HAP-1 (cell line): ENCODE results near the gene COG1.

Experiments used
- DNase-seq, 2 experiments: peaks; one replicate each; pipeline ENCODE4 v3.0.0-alpha.2; 2016 to 2020; ENCODE audit warnings: low spot score in 2 of 2
- H3K27me3 ChIP-seq: fragments of 250-450 bp; sonication (Bioruptor Pico); 2 replicates; pipeline ENCODE4 v1.5.1; 2020; ENCODE audit warnings: low read depth, mild to moderate bottlenecking, moderate library complexity
- H3K36me3 ChIP-seq: fragments of 250-450 bp; sonication (Bioruptor Pico); replicated peaks from 2 replicates; pipeline ENCODE4 v1.5.1; 2020; ENCODE audit warnings: mild to moderate bottlenecking
- H3K4me1 ChIP-seq: fragments of 250-450 bp; sonication (Bioruptor Pico); 2 replicates; pipeline ENCODE4 v1.5.1; 2020; ENCODE audit warnings: mild to moderate bottlenecking
- H3K4me3 ChIP-seq: fragments of 250-450 bp; sonication (Bioruptor Pico); 2 replicates; pipeline ENCODE4 v1.5.1; 2020; ENCODE audit warnings: mild to moderate bottlenecking, moderate library complexity
- H3K9me3 ChIP-seq: fragments of 250-450 bp; sonication (Bioruptor Pico); 2 replicates; pipeline ENCODE4 v1.5.1; 2020; ENCODE audit warnings: mild to moderate bottlenecking, moderate library complexity
- in situ Hi-C: fragments of 300-500 bp; cut with MboI; formaldehyde crosslinking; loops from 3 replicates; pipeline ENCODE4 v1.14.3; 2020; ENCODE audit warnings: low sequenced_read_pairs, inconsistent platforms, mixed read lengths

The COG1 gene

DNA sequence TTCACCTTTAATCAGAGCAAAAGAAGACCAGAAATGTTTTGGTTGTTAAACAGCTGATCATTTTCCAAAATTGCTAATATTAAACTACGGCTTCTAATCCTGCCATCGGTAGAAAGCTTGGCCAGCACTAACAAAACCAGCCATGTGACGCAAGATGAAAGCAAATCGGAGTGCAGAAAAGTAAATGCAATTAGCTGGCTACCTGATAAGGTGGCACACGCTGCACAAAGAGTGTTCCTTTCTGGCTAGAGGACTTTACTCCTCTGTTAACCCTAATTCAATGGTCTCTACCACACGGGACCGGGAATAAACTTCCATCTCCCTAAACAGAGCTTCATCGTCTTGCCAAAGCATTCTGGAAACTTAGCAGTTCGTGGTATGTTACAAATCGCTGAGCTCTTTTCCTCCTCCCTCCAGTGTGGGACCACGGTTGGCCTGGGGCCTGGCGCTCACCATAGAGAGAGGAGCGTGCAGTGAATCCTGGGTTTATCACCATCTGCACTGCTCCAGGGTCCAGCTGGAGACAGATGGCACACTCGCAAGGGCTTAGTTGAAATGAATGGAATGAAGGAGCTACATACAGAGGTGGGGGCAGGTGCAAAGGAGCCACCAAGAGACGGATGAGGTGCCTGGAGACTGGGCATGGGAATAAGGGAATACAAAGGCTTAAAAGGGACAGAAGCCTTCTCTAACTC lies 10.1 kb upstream of the COG1 start:
- no peaks in the 10 kb centered on the region for H3K27me3 ChIP-seq
- DNase-seq = no peak
- H3K36me3 ChIP-seq = no peaks in the 10 kb centered on the region
- H3K4me3 ChIP-seq = no peak overlapping the region
- no peaks in the 10 kb centered on the region for H3K9me3 ChIP-seq
- H3K4me1 ChIP-seq = no peaks in the 10 kb centered on the region
- in situ Hi-C loops = loop anchor here (25.0 kb wide), 1 partner anchor 445 kb away; no protein-coding TSS in a partner anchor

DNA sequence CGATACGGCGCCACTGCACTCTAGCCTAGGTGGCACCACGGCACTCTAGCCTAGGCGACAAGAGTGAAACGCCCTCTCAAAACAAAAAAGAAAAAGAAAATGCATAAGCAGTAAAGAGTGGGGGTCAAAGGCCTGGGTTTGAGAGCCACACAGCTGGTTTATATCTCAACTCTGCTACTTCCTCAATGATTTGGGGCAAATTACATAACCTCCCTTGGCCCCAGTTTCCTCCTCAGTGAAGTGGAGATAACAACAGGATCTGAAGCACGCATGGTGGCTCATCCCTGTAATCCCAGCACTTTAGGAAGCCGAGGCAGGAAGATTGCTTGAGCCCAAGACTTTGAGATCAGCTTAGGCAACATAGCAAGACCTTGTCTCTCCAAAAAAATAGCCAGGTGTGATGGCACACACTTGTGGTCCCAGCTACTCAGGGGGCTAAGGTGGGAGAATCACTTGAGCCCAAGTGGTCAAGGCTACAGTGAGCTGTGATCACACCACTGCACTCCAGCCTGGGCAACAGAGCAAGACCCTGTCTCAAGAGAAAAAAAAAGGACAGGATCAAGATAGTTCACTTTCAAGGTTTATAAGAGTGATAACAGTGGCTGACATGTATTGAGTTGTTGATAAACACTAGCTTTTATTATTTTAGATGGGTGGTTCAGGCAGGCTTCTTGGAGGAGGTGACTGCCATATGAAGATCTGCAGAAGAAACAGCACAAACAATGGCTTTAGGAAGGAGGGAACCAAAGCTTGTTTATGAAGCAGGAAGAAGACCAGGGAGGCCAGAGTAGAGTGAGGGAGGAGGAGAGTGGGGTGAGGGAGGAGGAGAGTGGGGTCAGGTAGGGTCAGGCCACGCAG lies 8.5 kb upstream of the COG1 start:
- in situ Hi-C loops = loop anchor here (25.0 kb wide), 1 partner anchor 447 kb away; no protein-coding TSS in a partner anchor
- DNase-seq = no peak
- Histone ChIP-seq H3K4me3 (no peak overlapping the region), H3K27me3 (no peaks in the 10 kb centered on the region), H3K9me3 (no peaks in the 10 kb centered on the region), H3K36me3 (peaks cover 4% of the 10 kb centered on the region), H3K4me1 (no peaks in the 10 kb centered on the region)

- no peak for DNase-seq
- Histone ChIP-seq H3K4me1 (peaks cover 3% of the 10 kb centered on the region; the same call in 1 of the 2 replicates), H3K36me3 (peaks cover 7% of the 10 kb centered on the region), H3K27me3 (no peaks in the 10 kb centered on the region), H3K4me3 (no peak overlapping the region), H3K9me3 (no peaks in the 10 kb centered on the region)
- in situ Hi-C loops = loop anchor here (25.0 kb wide), 1 partner anchor 449 kb away; no protein-coding TSS in a partner anchor
These were observed 6.4 kb upstream of the COG1 start for GRCh38 chr17:73186283-73187050.

DNA sequence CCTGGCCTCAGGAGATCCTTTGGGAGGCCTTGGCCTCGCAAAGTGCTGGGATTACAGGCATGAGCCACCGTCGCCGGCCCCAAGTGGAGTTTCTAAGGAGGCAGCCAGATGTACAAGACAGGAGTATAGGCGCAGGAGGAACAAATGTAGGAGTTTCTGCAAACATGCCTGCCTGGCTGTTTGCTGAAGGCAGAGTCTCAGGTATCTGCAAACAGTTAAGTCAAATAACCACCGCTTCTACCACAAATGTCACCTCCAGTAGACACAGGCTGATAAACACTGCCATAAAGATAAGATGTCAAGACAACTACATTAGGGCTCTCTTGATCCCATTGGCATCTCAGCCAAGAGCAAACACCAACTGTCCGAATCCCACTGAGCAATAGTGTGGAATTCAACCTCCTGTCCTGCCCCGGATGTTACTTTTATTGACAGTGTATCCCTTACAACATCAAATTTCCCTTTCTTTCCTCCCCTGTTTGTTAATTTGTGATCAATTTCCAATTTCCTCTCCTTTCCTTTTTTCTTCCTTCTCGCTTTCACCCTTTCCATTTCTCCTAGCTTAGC lies 5.6 kb upstream of the COG1 start:
- in situ Hi-C loops = loop anchor here (25.0 kb wide), 1 partner anchor 450 kb away; no protein-coding TSS in a partner anchor
- DNase-seq = no peak
- Histone ChIP-seq H3K9me3 (no peaks in the 10 kb centered on the region), H3K36me3 (peaks cover 7% of the 10 kb centered on the region), H3K27me3 (no peaks in the 10 kb centered on the region), H3K4me3 (no peak overlapping the region), H3K4me1 (peaks cover 3% of the 10 kb centered on the region; the same call in 1 of the 2 replicates)

DNA sequence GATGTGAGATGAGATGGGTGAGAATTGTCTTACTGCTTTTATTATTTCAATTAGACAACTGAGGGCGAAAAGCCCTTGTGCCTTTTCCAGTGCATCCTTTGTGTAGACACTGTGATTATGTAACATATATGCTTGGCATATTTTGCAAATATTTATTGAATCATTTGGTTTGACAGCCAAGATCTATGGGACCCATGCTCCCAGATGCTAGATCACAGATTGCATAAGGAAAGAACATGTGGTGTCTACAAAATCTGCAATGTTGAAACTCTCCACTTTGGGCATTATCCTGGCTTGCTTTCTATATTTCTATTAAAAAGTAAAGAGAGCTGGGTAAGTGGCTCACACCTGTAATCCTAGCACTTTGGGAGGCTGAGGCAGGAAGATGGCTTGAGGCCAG lies 4.8 kb upstream of the COG1 start:
- H3K36me3 ChIP-seq = peaks cover 8% of the 10 kb centered on the region
- peaks cover 3% of the 10 kb centered on the region; the same call in 1 of the 2 replicates for H3K4me1 ChIP-seq
- no peaks in the 10 kb centered on the region for H3K27me3 ChIP-seq
- in situ Hi-C loops = loop anchor here (25.0 kb wide), 1 partner anchor 451 kb away; no protein-coding TSS in a partner anchor
- H3K9me3 ChIP-seq = no peaks in the 10 kb centered on the region
- no peak overlapping the region for H3K4me3 ChIP-seq
- no peak for DNase-seq

GRCh38 chr17:73189417-73190099 lies 3.3 kb upstream of the COG1 start:
- no peaks in the 10 kb centered on the region for H3K27me3 ChIP-seq
- H3K4me1 ChIP-seq = peaks cover 7% of the 10 kb centered on the region; the same call in 1 of the 2 replicates
- H3K36me3 ChIP-seq = peaks cover 10% of the 10 kb centered on the region
- no peaks in the 10 kb centered on the region for H3K9me3 ChIP-seq
- in situ Hi-C loops = loop anchor here (25.0 kb wide), 1 partner anchor 452 kb away; no protein-coding TSS in a partner anchor
- no peak overlapping the region for H3K4me3 ChIP-seq
- no peak for DNase-seq

DNA sequence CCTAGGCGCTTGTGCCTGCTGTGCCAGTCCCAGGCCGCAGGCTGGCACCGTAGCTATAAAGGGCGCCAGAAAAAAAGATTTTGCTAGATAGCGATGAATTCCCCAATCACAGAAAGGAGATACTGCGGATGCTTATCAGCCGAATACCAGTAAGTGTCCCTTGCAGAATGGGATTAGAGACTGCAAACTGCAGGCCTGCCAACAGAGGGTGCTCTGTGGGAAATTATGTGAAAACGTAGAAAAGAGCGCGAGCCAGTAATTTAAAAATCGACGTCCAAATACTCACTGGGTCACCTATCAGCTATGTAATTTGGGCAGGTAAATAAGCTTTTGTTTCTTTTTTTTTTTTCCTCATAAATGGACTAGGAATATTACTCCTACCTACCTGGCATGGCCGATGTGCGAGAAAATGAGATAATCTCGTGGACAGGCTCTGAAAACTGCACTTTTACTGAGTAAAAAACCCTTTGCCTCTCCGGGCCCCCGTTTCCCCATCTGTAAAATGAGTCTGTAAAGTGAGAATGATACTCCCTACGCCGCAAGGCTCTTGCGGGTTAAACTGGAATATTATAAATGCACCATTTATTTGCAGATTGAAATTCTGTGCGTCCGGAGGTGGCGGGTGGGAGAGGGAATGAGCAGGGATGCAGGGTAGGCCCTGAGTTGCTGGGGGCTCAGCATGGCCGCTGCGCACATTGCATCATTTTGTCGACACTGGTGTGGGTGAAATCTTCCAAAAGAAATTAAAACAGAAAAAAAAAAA lies 1.2 kb upstream of the COG1 start:
- DNase-seq = peak; percentile 78 to 80
- Histone ChIP-seq H3K36me3 (peaks cover 20% of the 10 kb centered on the region), H3K27me3 (no peaks in the 10 kb centered on the region), H3K4me1 (peaks cover 9% of the 10 kb centered on the region; the same call in 1 of the 2 replicates), H3K4me3 (peak overlapping the region; percentile 96), H3K9me3 (no peaks in the 10 kb centered on the region)
- in situ Hi-C loops = loop anchor here (25.0 kb wide), 1 partner anchor 454 kb away; no protein-coding TSS in a partner anchor

GRCh38 chr17:73192206-73192893 lies 505 bp upstream of the COG1 start:
- Histone ChIP-seq H3K4me1 (peaks cover 9% of the 10 kb centered on the region; the same call in 1 of the 2 replicates), H3K4me3 (peak overlapping the region; percentile 96), H3K9me3 (no peaks in the 10 kb centered on the region), H3K36me3 (peaks cover 27% of the 10 kb centered on the region), H3K27me3 (no peaks in the 10 kb centered on the region)
- in situ Hi-C loops = loop anchor here (25.0 kb wide), 1 partner anchor 455 kb away; no protein-coding TSS in a partner anchor
- peak; percentile 54 to 75 for DNase-seq

DNA sequence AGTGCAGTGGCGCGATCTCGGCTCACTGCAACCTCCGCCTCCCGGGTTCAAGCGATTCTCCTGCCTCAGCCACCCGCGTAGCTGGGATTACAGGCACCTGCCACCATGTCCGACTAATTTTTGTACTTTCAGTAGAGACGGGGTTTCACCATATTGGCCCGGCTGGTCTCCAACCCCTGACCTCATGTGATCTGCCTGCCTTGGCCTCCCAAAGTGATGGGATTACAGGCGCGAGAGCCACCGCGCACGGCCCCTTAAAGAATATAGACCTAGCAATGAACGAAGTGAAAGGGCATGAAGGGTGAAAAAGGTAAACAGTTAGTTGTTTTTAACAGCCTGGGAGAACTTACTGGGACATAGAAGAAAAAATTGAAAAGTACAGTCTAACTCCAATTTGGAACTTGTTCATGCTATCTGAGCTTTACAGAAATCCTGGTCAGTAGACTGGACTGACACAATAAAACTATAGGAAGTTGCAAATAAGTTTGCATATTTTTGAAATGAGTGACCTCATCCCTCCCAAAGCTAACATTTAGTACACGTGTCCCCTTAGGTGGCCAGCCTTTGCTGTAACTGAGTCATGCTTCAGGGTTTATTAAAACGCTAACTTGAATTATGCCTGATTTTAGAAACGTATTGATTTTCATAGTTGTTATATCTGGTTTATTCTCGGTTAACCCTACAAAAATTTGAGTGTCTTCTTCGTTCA lies 1.8 kb downstream of the COG1 start:
- Histone ChIP-seq H3K4me3 (no peak overlapping the region), H3K9me3 (no peaks in the 10 kb centered on the region), H3K4me1 (peaks cover 9% of the 10 kb centered on the region; the same call in 1 of the 2 replicates), H3K36me3 (peaks cover 43% of the 10 kb centered on the region), H3K27me3 (no peaks in the 10 kb centered on the region)
- in situ Hi-C loops = loop anchor here (25.0 kb wide), 1 partner anchor 457 kb away; no protein-coding TSS in a partner anchor
- DNase-seq = no peak

- H3K36me3 ChIP-seq = peaks cover 61% of the 10 kb centered on the region
- in situ Hi-C loops = loop anchor here (25.0 kb wide), 1 partner anchor 459 kb away; no protein-coding TSS in a partner anchor
- DNase-seq = no peak
- no peak overlapping the region for H3K4me3 ChIP-seq
- H3K9me3 ChIP-seq = no peaks in the 10 kb centered on the region
- no peaks in the 10 kb centered on the region for H3K27me3 ChIP-seq
- peaks cover 6% of the 10 kb centered on the region; the same call in 1 of the 2 replicates for H3K4me1 ChIP-seq
These were observed 3.6 kb downstream of the COG1 start for GRCh38 chr17:73196500-73196899.

DNA sequence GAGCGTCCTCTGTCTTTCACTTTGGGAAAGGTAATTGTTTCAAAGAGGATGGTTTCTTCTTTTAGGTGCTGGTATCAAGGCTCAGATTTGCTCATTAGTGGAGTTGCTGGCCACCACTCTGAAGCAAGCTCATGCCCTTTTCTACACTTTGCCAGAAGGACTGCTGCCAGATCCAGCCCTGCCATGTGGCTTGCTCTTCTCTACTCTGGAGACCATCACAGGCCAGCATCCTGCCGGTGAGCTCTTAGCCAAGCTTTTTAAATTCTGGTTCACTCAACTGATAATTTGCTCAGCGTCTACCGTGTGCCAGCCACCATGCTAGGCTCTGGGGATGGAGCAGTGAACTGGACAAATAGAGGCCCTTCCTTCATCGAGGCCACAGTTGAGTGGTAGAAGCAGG lies 4.3 kb downstream of the COG1 start:
- Histone ChIP-seq H3K4me3 (no peak overlapping the region), H3K36me3 (peaks cover 68% of the 10 kb centered on the region), H3K4me1 (peaks cover 6% of the 10 kb centered on the region; the same call in 1 of the 2 replicates), H3K27me3 (no peaks in the 10 kb centered on the region), H3K9me3 (no peaks in the 10 kb centered on the region)
- in situ Hi-C loops = loop anchor here (25.0 kb wide), 1 partner anchor 460 kb away; no protein-coding TSS in a partner anchor
- DNase-seq = no peak
